NCI-H2029 (cell line): ENCODE measurements around the gene RGS6.
"Not testable (repeated sequence)": the region's sequence is repeated elsewhere in the genome, so short reads cannot be mapped to it uniquely, and the experiment has no call there.

Source experiments
- DNase-seq: peaks from one replicate; lab custom pipeline; 2025; lab: John Stamatoyannopoulos, UW

RGS6 gene

DNA sequence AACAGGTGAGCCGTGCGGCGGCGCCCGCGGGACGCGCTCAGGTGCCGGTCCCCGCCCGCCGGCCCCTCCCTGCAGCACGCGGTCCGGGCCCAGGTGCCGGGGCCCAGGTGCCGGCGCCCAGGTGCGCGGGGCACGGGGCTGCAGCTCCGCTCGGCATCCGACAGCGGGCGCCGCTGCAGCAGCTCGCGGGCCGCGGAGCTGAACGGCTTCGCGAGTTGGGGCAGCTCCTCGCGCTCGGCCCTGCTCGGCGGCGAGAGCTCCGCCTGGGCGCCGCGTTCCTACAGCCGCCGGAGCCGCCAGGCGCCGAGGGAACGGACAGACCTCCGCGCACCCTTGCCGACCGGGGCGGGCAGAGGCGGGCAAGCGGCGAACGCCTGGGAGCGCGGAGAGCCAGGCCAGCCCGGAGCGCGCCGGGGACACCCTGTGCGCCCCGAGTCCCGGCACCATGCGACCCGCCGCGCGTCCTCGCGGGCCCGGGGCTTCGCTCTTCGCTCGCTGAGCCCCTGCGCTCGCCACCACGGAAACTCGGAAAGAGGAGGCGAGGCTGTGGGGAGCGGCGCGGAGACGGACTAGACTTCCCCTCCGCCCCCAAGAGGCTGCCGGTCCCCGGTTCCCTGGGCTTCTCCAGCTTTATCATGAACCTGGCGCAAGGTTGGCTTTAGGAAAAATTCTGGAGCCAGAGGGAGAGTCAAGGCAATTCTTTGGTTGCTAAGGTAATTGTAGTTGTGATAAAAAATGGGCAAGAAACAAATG is at the start of gene RGS6:
Gene RGS6 (plus strand): TSS at position 201 of the 753 bp plus-strand sequence.
- DNase-seq = no peak

DNA sequence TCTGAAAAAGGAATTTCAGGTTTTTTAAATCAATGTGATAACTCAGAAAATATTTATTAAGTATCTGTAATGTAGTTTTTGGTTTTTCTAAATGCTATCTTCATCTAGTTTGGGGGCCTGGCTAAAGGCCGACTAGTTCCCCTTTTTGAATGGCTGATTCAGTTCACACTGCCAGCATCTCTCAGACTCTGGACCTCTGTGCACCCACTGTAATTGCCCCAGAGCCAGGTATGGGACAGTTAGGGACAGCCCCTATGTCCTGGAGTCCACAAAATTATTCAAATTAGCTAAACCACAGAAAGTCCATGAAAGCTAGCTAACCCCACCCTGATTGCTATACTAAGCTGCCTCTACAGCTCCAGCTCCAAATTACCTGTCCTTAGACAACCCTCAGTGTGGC is 49.1 kb upstream of the RGS6 start:
- no peak for DNase-seq

DNA sequence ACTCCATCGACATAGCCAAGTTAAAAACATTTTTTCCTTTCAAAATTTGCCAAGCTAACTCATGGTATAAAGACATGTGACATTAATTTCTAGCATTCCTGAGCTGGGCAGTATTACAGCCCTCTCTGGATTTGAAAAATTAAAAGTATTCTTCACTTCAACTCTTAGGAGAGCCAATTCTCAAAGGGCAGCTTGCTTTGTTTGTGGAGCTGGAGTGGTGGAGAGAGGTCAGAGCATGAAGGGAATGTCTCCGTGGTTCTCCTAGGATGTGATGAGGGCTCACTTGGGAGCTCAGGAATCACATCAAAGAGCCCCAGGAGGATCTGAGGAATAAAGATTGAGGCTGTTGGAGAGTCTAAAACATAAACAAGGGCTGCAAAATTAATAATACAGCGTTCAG is 46.9 kb upstream of the RGS6 start:
- DNase-seq = no peak

DNA sequence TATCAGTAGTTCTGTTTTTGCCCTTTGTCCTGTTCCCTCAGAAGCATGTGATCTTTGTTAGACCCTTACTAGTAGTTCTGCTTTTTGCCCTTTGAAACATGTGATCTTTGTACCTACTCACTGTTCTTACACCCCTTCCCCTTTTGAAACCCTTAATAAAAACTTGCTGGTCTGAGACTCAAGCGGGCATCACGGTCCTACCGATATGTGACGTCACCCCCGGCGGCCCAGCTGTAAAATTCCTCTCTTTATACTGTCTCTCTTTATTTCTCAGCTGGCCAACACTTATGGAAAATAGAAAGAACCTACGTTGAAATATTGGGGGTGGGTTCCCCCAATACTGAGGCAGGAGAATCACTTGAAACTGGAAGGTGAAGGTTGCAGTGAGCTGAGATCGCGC is 44.4 kb upstream of the RGS6 start:
- DNase-seq = not testable (repeated sequence)

DNA sequence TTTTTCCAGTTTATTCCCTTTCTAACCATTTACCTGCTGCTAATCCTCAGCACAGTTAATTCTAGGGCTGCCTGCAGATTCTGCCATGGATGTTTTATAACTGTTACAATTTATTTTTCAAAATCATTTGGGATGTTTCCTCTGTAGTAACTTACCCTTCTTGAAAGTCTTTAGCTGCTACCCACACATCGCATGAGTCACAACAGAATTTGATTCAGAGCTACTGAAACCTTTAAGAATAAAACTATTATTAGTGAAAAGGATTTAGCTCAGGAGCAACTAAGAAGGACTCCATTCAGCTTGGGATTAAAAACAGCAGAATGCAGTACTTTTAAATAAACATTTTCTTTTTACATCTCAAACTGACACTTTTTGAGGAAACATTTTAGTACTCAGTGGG is 41.7 kb upstream of the RGS6 start:
- DNase-seq = no peak

DNA sequence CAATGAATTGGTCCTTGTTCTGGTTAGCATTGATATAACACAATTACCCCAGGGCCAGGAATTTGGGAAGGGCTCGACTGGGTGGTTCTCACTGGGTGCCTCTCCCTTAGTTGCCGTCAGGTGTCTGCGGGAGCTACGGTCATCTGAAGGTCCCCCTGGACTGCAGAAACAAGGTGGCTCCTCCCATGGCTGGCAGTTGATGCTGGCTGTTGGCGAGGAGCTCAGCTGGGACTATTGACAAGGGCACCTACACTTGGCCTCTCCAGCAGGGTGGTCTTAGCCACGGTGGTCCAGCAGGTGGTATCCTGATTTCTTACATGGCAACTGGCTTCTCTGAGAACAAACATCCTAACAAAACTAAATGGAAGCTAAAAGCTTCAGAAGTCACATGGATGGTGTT is 41.0 kb upstream of the RGS6 start:
- DNase-seq = no peak

DNA sequence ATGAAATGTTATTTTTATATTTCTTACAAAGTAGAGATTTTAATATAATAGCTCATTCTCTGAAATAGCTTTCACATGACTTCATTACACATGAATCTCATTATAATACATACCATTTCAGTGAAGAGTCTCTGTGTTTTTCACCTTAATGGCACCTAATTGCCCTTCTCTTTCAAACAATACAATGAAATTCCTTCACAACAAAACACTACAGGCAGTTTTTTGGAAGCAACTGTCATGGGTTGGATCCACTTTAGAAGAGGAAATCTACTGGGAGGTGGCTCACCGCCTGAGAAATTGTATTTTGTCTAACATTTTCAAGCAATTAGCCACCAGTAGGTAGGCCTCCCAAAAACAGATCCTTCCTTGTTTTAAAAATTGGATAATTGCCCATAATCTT is 40.3 kb upstream of the RGS6 start:
- no peak for DNase-seq

DNA sequence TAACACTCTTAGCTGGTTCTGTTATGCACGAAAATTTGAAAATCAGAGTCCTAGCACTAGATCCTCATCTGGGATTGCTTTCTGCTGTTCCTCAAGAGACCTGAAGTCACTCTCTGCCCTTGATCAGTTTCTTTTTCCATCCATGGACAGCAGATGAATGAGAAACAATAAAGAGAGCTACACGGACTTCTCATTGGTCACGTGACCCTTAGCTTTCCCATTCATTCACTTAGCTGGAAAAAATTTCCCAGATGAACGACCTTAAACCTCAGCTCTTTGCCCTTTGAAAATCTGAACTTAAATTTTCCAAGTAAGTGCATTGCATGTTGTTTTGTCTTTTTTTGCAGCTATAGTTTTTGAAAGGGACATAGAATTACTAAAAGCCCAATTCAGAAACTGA is 27.2 kb upstream of the RGS6 start:
- no peak for DNase-seq

DNA sequence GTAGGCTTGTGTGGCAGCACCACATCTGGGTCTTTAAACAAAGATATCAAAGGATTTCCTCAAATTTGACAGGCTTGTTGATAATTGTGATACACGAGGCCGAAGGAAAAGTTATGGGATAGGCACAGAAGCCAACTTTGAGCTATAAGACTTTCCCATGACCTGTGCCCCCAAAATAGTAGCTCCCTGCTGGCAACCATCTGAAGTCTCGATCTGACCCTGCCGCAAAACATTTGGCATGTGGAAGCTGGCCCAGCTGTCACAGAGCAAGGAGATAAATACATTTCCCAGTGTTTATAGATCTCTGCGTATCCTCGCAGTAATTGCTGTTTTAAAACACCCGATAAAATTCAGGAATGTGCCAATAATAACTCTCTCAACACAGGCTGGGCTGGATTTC is 26.4 kb upstream of the RGS6 start:
- DNase-seq = no peak

DNA sequence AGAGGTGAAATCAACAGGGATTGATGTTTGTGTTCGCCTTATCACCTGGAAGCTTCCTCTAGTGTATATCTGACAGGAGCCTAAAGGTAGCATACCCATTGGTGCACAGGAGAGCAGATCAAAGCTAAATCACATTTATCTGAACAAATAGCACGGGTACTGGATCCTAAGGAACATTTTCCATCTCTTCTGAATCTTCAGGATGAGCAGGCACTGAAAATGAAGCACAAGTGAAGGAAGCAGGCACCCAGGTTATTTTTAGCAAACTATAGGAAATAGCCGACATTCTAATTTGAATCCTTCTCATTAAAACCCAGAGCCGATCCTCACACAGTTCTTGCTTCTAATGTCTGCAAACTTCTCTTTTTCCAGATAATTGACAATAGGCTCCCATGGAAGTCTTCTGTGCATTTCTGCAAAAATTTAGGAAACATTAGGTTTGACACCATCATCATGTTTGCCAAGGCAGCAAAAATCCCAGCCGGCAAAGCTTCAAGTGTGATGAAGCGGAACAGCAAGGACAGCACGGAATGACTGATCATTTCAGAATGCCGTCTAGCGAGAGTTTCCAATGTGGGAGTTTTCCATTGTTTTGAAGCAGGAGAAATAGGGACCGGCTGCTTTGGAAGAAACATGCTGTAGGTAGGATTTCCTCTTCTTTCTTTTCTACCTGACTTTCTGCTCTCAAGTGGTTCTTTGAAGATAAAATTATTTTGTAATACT is 24.3 kb upstream of the RGS6 start:
- DNase-seq = no peak

DNA sequence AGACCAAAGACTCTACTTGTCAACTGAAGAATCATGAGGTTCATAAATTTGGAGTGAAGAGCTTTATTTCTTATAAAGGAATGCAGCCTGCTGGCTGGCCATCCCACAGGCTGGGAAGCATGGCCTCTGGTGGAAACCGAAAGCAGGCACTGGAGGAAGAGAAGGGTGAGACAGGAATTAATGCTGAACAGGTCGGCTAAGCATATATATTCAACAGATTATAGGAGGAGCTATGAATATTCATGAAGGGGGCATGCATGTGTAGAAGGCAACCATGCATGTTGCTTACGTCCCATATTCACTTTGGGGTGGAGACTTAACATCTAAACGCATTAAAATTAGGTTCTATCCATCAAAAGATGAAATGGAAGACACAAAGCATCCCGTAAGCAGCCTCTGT is 20.6 kb upstream of the RGS6 start:
- no peak for DNase-seq

DNA sequence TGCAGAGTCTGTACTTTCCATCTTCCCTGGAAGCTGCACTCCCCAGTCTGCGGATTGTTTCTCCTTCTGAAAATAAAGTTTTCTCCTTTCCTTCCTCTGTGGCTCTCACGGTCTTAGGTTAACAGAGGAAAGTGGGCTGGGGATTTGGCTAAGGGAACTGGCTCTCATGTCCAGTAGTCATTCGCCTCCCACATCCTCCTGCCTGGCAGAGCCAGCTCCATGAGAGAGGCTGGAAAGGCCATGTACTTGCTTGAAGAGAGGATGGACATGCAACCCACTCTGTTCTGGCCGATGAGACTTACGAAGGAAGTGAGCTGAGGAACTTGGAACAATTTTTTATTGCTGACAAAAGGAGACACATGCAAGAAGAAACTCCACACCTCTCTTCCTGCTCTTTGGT is 18.9 kb upstream of the RGS6 start:
- no peak for DNase-seq

DNA sequence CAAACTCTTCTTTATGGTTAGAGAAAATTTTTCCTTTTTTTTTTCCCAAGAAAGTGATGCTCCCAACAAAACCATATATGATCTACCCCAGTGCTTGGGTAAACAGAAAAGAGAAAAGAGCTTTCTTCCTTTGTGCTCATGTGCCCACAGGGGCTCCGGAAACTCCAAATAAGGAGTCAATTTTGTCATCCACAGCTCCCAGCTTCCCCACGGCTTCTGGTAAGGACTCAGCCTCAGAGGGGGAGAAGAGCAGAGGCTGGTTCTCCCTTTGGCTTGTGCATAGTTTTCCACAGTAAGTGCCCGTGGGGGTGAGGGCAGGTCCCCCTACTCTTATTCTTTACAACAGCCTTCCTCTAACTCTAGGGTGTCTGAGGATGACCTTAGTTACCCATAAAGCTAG is 13.3 kb upstream of the RGS6 start:
- DNase-seq = no peak

DNA sequence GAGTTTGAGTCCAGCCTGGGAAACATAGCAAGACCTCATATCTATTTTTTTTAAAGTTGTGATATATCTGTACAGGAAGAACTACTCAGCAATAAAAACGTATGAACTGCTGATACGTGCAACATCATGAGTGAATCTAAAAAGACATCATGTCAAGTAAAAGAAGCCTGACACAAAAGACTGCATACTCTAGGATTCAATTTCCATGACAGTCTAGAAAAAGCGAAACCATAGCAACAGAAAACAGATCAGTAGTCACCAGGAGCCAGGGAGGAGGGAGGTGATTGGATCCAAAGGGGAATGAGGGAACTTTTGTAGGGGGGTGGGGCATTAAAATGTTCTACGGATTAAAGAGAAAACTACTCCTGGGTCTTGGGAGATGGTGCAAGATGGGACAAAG is 8.7 kb upstream of the RGS6 start:
- DNase-seq = no peak

DNA sequence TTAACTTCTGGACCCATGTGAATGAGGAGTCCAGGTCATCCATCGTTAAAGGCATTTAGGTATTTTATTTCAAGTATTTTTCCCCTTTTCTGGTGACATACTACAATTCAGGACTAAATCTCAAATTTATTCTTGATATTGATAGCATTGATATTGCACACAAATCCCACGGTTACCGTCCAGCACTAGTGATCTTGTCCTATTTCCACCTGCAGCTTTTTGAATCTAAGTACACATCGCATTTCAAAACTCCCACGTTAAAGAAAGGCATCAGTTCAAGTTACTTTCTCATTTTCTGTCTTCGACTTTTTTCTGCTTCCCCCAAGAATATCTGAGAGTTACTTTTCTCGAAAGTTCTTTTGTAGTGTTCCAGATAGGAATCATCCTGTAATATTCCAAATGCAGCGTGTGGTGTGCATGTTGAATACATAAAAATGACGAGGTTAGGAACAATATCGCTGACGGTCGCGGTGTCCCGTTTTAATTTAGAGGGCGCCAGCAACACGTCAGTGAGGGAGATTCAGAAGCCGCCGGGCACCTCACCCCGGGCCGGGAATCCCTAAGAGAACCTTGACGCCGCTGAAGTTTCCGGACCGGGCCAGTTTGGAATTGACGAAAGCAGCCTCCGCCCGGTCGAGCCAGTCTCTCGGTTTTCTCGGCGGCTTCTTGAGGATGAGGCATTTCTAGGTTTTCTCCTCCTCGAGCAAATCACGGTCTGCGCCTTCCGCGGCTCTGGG is 569 bp upstream of the RGS6 start:
- no peak for DNase-seq

DNA sequence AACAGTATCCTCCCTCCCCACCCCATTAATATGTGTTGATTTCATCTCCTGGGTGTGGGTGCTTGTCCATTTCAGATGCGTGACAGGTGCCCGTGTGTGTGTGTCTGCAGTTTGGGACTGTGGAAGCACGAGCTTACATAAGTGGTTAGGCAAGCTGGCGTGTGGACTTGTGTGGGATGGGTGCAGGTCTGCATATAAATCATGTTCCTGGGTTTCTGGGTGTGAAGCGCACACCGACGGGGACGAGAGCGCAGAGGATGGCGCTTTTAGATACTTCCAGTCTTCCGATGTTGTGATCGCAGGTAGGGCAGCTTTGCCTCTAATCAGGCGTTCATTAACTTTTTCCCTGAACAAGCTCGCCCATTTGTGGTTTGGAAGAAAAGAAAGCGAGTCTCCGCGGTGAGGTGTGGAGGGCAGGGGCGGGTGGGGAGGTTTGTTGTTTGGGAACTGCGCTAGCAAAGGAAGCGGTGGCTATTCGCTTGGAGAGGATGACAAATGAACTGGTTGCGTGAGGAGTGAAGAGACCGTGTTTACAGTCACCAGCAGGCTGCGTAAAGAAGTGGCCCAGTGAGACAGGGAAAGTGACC is 865 bp downstream of the RGS6 start:
- DNase-seq = no peak

DNA sequence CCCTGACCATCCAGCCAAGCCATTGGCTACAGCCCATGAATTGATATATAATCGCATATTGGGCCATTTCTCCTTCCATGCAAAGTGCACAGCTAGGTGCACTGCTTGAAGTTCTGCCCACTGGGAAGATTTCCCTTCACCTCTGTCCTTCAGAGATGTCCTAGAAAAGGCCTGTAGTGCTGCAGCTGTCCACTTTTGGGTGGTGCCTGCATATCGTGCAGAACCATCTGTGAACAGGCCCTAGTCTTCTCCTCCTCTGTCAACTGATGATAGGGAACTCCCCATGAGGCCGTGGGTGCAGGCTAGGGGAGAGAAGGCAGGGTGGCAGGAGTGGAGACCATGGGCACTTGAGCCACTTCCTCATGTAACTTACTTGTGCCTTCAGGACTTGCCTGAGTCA is 6.0 kb downstream of the RGS6 start:
- not testable (repeated sequence) for DNase-seq

DNA sequence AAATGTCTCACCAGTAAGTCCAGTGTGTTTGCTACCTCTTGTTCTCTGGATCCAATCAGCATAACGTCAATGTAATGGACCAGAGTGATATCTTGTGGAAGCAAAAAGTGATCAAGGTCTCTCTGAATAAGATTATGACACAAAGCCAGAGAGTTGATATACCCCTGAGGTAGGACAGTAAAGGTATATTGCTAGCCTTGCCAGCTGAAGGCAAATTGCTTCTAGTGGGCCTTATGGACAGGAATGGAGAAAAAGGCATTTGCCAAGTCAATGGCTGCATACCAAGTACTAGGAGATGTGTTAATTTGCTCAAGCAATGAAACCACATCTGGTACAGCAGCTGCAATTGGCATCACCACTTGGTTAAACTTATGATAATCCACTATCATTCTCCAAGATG is 7.1 kb downstream of the RGS6 start:
- not testable (repeated sequence) for DNase-seq

DNA sequence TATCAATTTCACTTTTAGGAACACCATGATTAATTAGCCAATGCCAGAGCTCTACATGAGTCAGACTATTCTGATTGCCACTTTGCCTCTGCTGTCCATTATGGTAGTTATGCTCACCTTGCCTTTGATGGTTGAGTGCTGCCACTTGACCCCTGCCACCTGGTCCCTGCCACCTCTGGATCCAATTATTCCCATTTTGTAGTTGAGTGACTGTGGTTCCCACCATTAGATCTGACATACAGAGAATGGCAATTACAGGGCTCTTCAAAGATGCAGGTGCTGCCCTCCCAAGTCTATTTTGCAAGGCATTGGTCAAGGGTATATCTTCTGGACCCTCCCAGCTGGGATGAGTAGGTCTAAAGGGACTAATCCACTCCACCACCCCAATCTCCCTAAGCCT is 8.3 kb downstream of the RGS6 start:
- DNase-seq = not testable (repeated sequence)

DNA sequence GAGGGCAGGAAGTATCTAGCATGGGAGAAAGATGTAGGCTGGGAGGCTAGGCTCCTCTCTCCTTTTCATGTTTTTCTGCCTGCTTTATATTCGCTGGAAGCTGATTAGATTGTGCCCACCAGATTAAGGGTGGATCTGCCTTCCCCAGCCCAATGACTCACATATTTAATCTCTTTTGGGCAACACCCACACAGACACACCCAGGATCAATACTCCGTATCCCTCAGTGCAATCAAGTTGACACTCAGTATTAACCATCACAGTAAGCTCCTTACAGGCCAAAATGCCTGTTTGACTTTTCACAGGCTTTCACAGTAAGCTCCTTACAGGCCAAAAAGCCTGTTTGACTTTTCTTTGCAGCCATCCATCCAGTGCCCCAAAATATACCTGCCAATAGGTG is 9.4 kb downstream of the RGS6 start:
- DNase-seq = not testable (repeated sequence)

DNA sequence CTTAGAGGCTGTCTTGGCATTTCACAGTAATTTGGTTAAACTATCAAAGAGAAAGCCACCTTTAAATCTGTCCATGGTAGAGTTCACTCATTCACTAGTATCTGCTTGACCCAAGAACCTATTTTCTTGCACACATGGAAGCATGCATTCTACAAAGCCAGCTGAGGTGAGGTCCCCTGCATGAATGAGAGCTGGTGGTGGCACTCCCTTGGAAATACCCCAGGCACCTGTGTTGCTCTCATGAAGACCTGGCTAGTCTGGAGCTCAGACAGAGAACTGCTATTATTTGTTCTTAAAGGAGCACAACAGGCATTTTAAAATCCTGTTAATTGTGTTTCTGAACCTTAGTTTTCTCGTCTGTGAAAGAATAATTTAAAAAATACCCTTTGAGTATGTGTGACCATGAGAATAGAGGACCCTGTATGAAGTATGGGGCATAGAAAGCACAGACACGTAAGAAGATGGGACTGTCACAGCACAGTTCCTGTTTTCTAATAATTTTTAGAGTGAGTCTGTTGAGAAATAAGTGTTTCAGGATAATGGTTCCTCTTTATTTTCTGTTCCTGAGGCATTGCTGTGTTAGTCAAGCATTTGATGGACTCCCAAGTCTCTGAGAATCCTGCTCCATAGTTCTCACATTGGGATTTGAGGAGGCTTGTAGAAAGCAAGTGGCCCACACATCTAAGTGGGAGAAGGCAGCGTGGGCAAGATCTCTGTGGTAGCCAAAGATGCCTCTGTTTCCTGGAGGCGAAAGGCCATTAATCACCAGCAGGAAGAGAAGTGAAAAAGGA is 10.9 kb downstream of the RGS6 start:
- no peak for DNase-seq

DNA sequence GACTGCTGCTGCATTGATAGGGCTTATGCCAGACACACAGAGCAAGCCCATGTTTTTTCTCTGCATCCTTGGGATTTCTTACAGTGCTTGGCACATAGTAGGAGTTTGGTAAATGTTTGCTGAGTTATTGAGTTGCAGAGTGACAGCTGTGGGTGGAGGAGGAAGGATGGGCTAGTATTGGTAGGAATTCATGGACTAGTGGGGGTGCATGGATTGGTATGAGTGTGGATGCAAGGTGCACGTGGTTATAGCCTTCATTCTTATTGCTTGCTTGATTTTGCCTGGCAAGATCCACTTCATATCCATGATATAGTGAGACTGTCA is 11.4 kb downstream of the RGS6 start:
- no peak for DNase-seq
